K562 (cell line): ENCODE measurements around the gene HBB. TPM values are rescaled to one million over a fixed set of nuclear protein-coding genes. Genes with fewer than 3 reads are reported as not detected.

ENCODE experiments used
- ATF1 ChIP-seq, 2 experiments: fragments of 450-650 bp in 1 of 2; IDR thresholded peaks; 2 replicates each; pipeline ENCODE4 v1.6.1; 2016; ENCODE audit warnings: missing compliant biosample characterization in 1 of 2, missing genetic modification characterization in 1 of 2
- BHLHE40 ChIP-seq: IDR thresholded peaks from 2 replicates; pipeline ENCODE4 v1.6.1; 2011; ENCODE audit warnings: low read length, improper control_type of control experiment
- BRD9 ChIP-seq: fragments of 450-650 bp; IDR thresholded peaks from 2 replicates; pipeline ENCODE4 v1.6.1; 2018; ENCODE audit warnings: low read depth; ENCODE audit not compliant: partially characterized antibody
- CBFA2T2 ChIP-seq: fragments of 450-650 bp; conservative IDR thresholded peaks from 2 replicates; pipeline ENCODE4 v1.6.1; 2017; ENCODE audit warnings: mild to moderate bottlenecking
- CHD1 ChIP-seq: fragments of 200-600 bp; sonication (generic); IDR thresholded peaks from one replicate; pipeline ENCODE4 v1.6.1; 2012; ENCODE audit warnings: mild to moderate bottlenecking, moderate library complexity, low read length, inconsistent platforms
- CSDE1 ChIP-seq, 2 experiments: fragments of 450-650 bp; IDR thresholded peaks; 2 replicates each; pipeline ENCODE4 v1.6.1; 2016; ENCODE audit warnings: mild to moderate bottlenecking in 1 of 2
- EP400 ChIP-seq: fragments of 450-650 bp; IDR thresholded peaks from 2 replicates; pipeline ENCODE4 v1.6.1; 2017; ENCODE audit warnings: antibody characterized with exemption, mild to moderate bottlenecking, moderate library complexity
- ESRRB ChIP-seq: fragments of 250-450 bp; sonication (Bioruptor Pico); IDR thresholded peaks from 2 replicates; pipeline ENCODE4 v1.5.0; 2020; ENCODE audit warnings: mild to moderate bottlenecking, moderate library complexity, borderline replicate concordance
- ETS2 ChIP-seq: IDR thresholded peaks from 2 replicates; pipeline ENCODE4 v1.6.1; 2016; ENCODE audit warnings: borderline replicate concordance, missing genetic modification characterization, mild to moderate bottlenecking, moderate library complexity, missing compliant biosample characterization; ENCODE audit not compliant: poor library complexity, severe bottlenecking
- ETV5 ChIP-seq: sonication (generic); formaldehyde crosslinking; IDR thresholded peaks from 2 replicates; pipeline ENCODE4 v1.4.0; 2020; ENCODE audit warnings: low read depth, mild to moderate bottlenecking, missing genetic modification reagents
- FOXA1 ChIP-seq: fragments of 450-650 bp; IDR thresholded peaks from 2 replicates; pipeline ENCODE4 v1.6.1; 2016; ENCODE audit warnings: mild to moderate bottlenecking, borderline replicate concordance
- GABPB1 ChIP-seq: sonication (generic); formaldehyde crosslinking; IDR thresholded peaks from 2 replicates; pipeline ENCODE4 v1.8.0; 2022; ENCODE audit warnings: mild to moderate bottlenecking, missing genetic modification reagents
- GTF2E2 ChIP-seq: fragments of 200-800 bp; sonication (Bioruptor generic); IDR thresholded peaks from 2 replicates; pipeline ENCODE4 v1.6.1; 2016; ENCODE audit warnings: missing genetic modification characterization, missing compliant biosample characterization
- HDAC2 ChIP-seq: fragments of 450-650 bp; IDR thresholded peaks from 2 replicates; pipeline ENCODE4 v1.6.1; 2016; ENCODE audit warnings: mild to moderate bottlenecking
- HNRNPLL ChIP-seq: fragments of 200-400 bp; formaldehyde crosslinking; IDR thresholded peaks from 2 replicates; pipeline ENCODE4 v1.6.1; 2017; ENCODE audit warnings: low read length, low read depth, mild to moderate bottlenecking; ENCODE audit not compliant: poor library complexity, severe bottlenecking
- MIER1 ChIP-seq: fragments of 450-650 bp; IDR thresholded peaks from 2 replicates; pipeline ENCODE4 v1.6.1; 2016; ENCODE audit warnings: antibody characterized with exemption, mild to moderate bottlenecking, low read depth
- PCBP1 ChIP-seq: fragments of 200-400 bp; formaldehyde crosslinking; IDR thresholded peaks from 2 replicates; pipeline ENCODE4 v1.6.1; 2018; ENCODE audit warnings: mild to moderate bottlenecking, low read depth, low read length; ENCODE audit not compliant: poor library complexity, severe bottlenecking
- PHF21A ChIP-seq: fragments of 450-650 bp; IDR thresholded peaks from 2 replicates; pipeline ENCODE4 v1.6.1; 2017; ENCODE audit warnings: low read depth, borderline replicate concordance
- PTRF ChIP-seq: fragments of 450-650 bp; IDR thresholded peaks from 2 replicates; pipeline ENCODE4 v1.6.1; 2016; ENCODE audit warnings: mild to moderate bottlenecking, missing genetic modification characterization, missing compliant biosample characterization
- RAD51 ChIP-seq: fragments of 450-650 bp; IDR thresholded peaks from 2 replicates; pipeline ENCODE4 v1.7.1; 2016; ENCODE audit warnings: low read depth, mild to moderate bottlenecking, borderline replicate concordance
- SMARCC2 ChIP-seq: fragments of 450-650 bp; IDR thresholded peaks from 2 replicates; pipeline ENCODE4 v1.6.1; 2017; ENCODE audit warnings: antibody characterized with exemption, moderate library complexity, mild to moderate bottlenecking, low read depth
- SNIP1 ChIP-seq: fragments of 450-650 bp; IDR thresholded peaks from 2 replicates; pipeline ENCODE4 v1.7.1; 2017; ENCODE audit warnings: low read depth, mild to moderate bottlenecking
- TAL1 ChIP-seq: fragments of 450-650 bp; IDR thresholded peaks from 2 replicates; pipeline ENCODE4 v1.6.1; 2016; ENCODE audit warnings: mild to moderate bottlenecking
- TCF7 ChIP-seq: sonication (generic); IDR thresholded peaks from 2 replicates; pipeline ENCODE4 v1.6.1; 2016; ENCODE audit warnings: antibody characterized with exemption, borderline replicate concordance
- TCF7L2 ChIP-seq: fragments of 150-350 bp; IDR thresholded peaks from 2 replicates; pipeline ENCODE4 v1.6.1; 2016; ENCODE audit warnings: low read depth, mild to moderate bottlenecking, low read length, moderate library complexity
- TRIM24 ChIP-seq, 2 experiments: fragments of 450-650 bp; IDR thresholded peaks; 2 replicates each; pipeline ENCODE4 v1.6.1; 2016
- U2AF1 ChIP-seq: fragments of 200-400 bp; formaldehyde crosslinking; optimal IDR thresholded peaks from 2 replicates; pipeline ENCODE3; 2017; ENCODE audit warnings: mild to moderate bottlenecking, low read depth, low read length, moderate library complexity
- ZBTB12 ChIP-seq: fragments of 250-450 bp; sonication (Bioruptor Pico); IDR thresholded peaks from 2 replicates; pipeline ENCODE4 v1.4.0; 2020
- ZKSCAN1 ChIP-seq: fragments of 150-350 bp; IDR thresholded peaks from 2 replicates; pipeline ENCODE4 v1.6.1; 2016; ENCODE audit warnings: low read depth, low read length
- ZNF165 ChIP-seq: fragments of 250-450 bp; sonication (Bioruptor Pico); IDR thresholded peaks from 2 replicates; pipeline ENCODE4 v1.4.0; 2020; ENCODE audit warnings: borderline replicate concordance
- ZNF24 ChIP-seq: fragments of 450-650 bp; IDR thresholded peaks from 2 replicates; pipeline ENCODE4 v1.6.1; 2016
- ZNF384 ChIP-seq: IDR thresholded peaks from 2 replicates; pipeline ENCODE4 v1.6.1; 2012; ENCODE audit warnings: low read depth, low read length, improper control_type of control experiment
- polyA plus RNA-seq, 8 experiments: library from polyadenylated mRNA; depleted of rRNA in 4 of 8; stranded (reverse) in 5 of 8; unstranded in 3 of 8; fragments of >200 nt; fragmentation: Nextera tagmentation in 2 of 8; fragmentation: Illumina TruSeq in 1 of 8; extraction: Ambion mirVana in 2 of 8; extraction: Trizol in 1 of 8; gene quantifications; 2 replicates each; pipeline versions ENCODE4 v1.2.1 to v1.2.3, GENCODE V29; 2011 to 2014; ENCODE audit warnings: inconsistent platforms in 1 of 8, missing spikeins in 1 of 8
- total RNA-seq, 7 experiments: library from RNA; depleted of rRNA in 6 of 7; stranded (reverse); fragments of >200 nt in 6 of 7; fragmentation: Illumina TruSeq in 2 of 7; extraction: Trizol in 2 of 7; gene quantifications; 2 replicates each; pipeline versions ENCODE4 v1.2.1 to v1.2.3, GENCODE V29; 2011 to 2021; ENCODE audit warnings: low replicate concordance in 1 of 7

Gene HBB
- total and polyA plus RNA-seq, 9 of the 15 experiments (the other 6 are each of a cell fraction or from before 2014, with no cell fraction given), result 0.33 to 3.4 (median 1.2) TPM; not detected in 2

DNA sequence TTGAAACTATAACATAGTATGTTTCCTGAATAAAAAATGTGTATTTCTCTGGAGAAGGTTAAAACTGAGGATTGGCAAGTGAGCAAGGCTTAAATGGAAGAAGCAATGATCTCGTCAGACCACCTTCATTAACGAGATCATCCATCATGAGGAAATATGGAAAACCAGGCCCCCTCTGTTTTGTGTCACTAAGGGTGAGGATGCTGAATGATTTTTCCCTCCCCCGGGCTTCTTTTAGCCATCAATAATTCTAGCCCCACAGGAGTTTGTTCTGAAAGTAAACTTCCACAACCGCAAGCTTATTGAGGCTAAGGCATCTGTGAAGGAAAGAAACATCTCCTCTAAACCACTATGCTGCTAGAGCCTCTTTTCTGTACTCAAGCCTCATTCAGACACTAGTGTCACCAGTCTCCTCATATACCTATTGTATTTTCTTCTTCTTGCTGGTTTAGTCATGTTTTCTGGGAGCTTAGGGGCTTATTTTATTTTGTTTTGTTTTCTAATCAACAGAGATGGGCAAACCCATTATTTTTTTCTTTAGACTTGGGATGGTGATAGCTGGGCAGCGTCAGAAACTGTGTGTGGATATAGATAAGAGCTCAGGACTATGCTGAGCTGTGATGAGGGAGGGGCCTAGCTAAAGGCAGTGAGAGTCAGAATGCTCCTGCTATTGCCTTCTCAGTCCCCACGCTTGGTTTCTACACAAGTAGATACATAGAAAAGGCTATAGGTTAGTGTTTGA, 48.7 kb upstream of the HBB start (continued):
- TF ChIP-seq EP400, result peak; percentile 34; the same call in 1 of the 2 replicates
- TF ChIP-seq SMARCC2, result peak; percentile 79
- peak; percentile 88 for TF ChIP-seq BRD9
- peak; percentile 74 for TF ChIP-seq CHD1
- 0 out of 2 replicates have a peak, but pooled peaks have one; percentile 18 for TF ChIP-seq GTF2E2
- peak; percentile 87 for TF ChIP-seq TAL1
- TF ChIP-seq ATF1 (CRISPR knock-in tag; IDR thresholded peaks at IDR 0.05), result no peak
- TF ChIP-seq ATF1 (tag; IDR thresholded peaks at IDR 0.05), result peak; percentile 82
- no peak for TF ChIP-seq ETS2 (tag)
- TF ChIP-seq CSDE1 (IDR thresholded peaks at IDR 0.05), result no peak
- no peak for TF ChIP-seq PCBP1
- TF ChIP-seq BHLHE40, result no peak
- TF ChIP-seq U2AF1, result no peak
- TF ChIP-seq HDAC2, result peak; percentile 83
- peak; percentile 69; the same call in 1 of the 2 replicates for TF ChIP-seq ZBTB12
- no peak for TF ChIP-seq ZNF165 (CRISPR knock-in tag)
- TF ChIP-seq TCF7L2, result no peak
- 0 out of 2 replicates have a peak, but pooled peaks have one; percentile 36 for TF ChIP-seq ESRRB
- TF ChIP-seq SNIP1, result no peak
- TF ChIP-seq PHF21A, result no peak
- TF ChIP-seq RAD51, result no peak
- no peak for TF ChIP-seq HNRNPLL
- no peak for TF ChIP-seq GABPB1
- TF ChIP-seq ZNF24, result no peak
- no peak for TF ChIP-seq ZKSCAN1
- no peak for TF ChIP-seq PTRF (tag)
- no peak for TF ChIP-seq FOXA1
- no peak for TF ChIP-seq ETV5 (CRISPR knock-in tag)
- no peak for TF ChIP-seq TCF7
- TF ChIP-seq MIER1, result no peak
- peak; percentile 87 for TF ChIP-seq ZNF384
- peak in 1 of 2 experiments; percentile 41; a peak in 1 of 4 replicates for TF ChIP-seq TRIM24 (IDR thresholded peaks at IDR 0.05)
- TF ChIP-seq CBFA2T2, result peak; percentile 83
- TF ChIP-seq, all 486 proteins: peak for 103
